GM19467 (cell line): ENCODE measurements around the gene ZBTB9.

ENCODE experiments used
- ATAC-seq: cut with Tn5 transposase; IDR thresholded peaks from one replicate; pipeline ENCODE4 v1.9.1; 2021; ENCODE audit warnings: mild to moderate bottlenecking, moderate library complexity; ENCODE audit not compliant: unreplicated experiment

Gene ZBTB9

GRCh38 chr6:33418690-33419291, 35.6 kb upstream of the ZBTB9 start:
- no peak for ATAC-seq

GRCh38 chr6:33419580-33420490, 34.5 kb upstream of the ZBTB9 start, which contains the start of gene SYNGAP1:
TSS of gene SYNGAP1 (plus strand) at chr6:33420065. CDS start at chr6:33420265, 200 bp downstream.
- ATAC-seq, result no peak

- no peak for ATAC-seq
Measured at GRCh38 chr6:33420491-33421343, 33.7 kb upstream of the ZBTB9 start.

GRCh38 chr6:33421344-33421643, 33.1 kb upstream of the ZBTB9 start:
- no peak for ATAC-seq

- ATAC-seq, result no peak
Measured at GRCh38 chr6:33423777-33424176, 30.6 kb upstream of the ZBTB9 start.

- no peak for ATAC-seq
Measured at GRCh38 chr6:33424855-33425667, 29.3 kb upstream of the ZBTB9 start.

GRCh38 chr6:33425668-33426577, 28.5 kb upstream of the ZBTB9 start:
- no peak for ATAC-seq

GRCh38 chr6:33426590-33427511, 27.5 kb upstream of the ZBTB9 start:
- ATAC-seq, result no peak

- no peak for ATAC-seq
Measured at GRCh38 chr6:33427585-33428223, 26.7 kb upstream of the ZBTB9 start.

GRCh38 chr6:33428224-33428965, 26.0 kb upstream of the ZBTB9 start:
- ATAC-seq, result no peak

- no peak for ATAC-seq
Measured at GRCh38 chr6:33428966-33429749, 25.2 kb upstream of the ZBTB9 start.

GRCh38 chr6:33429750-33430052, 24.7 kb upstream of the ZBTB9 start:
- ATAC-seq, result no peak

GRCh38 chr6:33430334-33430733, 24.0 kb upstream of the ZBTB9 start:
- ATAC-seq, result no peak

GRCh38 chr6:33430991-33431879, 23.1 kb upstream of the ZBTB9 start:
- ATAC-seq, result no peak

GRCh38 chr6:33431880-33432541, 22.4 kb upstream of the ZBTB9 start:
- no peak for ATAC-seq
